ENCODE results near the gene TFRC. TPM values are rescaled to one million over a fixed set of nuclear protein-coding genes. Genes with fewer than 3 reads are reported as not detected.

TFRC gene
- polyA plus RNA-seq, 3 donors: 6.6 to 43.1 (median 7.9) TPM

GRCh38 chr3:196049653-196050052 is 32.2 kb downstream of the TFRC start:
- Mint-ChIP-seq H3K36me3 (peaks cover 59 to 86% of the 10 kb centered on the region in 2 donors), H3K27me3 (ENCODE audit: low read depth in 3 of 3) (peaks cover 0 to 3% (median 1%) of the 10 kb centered on the region in 3 donors), H3K4me1 (peaks cover 1% of the 10 kb centered on the region), H3K9me3 (peaks cover 0 to 11% (median 6%) of the 10 kb centered on the region in 7 donors), H3K27ac (no peak overlapping the region), H3K4me3 (no peak overlapping the region)
- Histone ChIP-seq H3K36me3 (replicated peaks in 1 of 2; ENCODE audit: control insufficient read depth in 1 of 2, insufficient read depth in 2 of 2, low read length in 2 of 2) (peaks cover 58 to 74% of the 10 kb centered on the region in 2 donors), H2AFZ (ENCODE audit: insufficient read depth, low read depth, low read length, poor library complexity, severe bottlenecking) (no peak overlapping the region), H3K4me3 (replicated peaks in 1 of 3; ENCODE audit: low read depth in 2 of 3, low read length in 3 of 3) (no peak overlapping the region), H3K4me2 (replicated peaks; ENCODE audit: extremely low read depth, low read length, poor library complexity, severe bottlenecking) (no peak overlapping the region), H3K27ac (ENCODE audit: low read depth in 1 of 2, low read length in 2 of 2) (no peak overlapping the region), H4K20me1 (ENCODE audit: insufficient read depth, low read length) (no peaks in the 10 kb centered on the region), H3K27me3 (ENCODE audit: control insufficient read depth in 2 of 2, insufficient read depth in 2 of 2, low read length in 2 of 2) (no peaks in the 10 kb centered on the region), H3K4me1 (ENCODE audit: control insufficient read depth in 1 of 2, insufficient read depth in 2 of 2, low read length in 2 of 2) (no peaks in the 10 kb centered on the region), H3K79me2 (ENCODE audit: insufficient read depth, low read length) (peaks cover 3% of the 10 kb centered on the region), H3K9ac (ENCODE audit: insufficient read depth, low read length, poor library complexity, severe bottlenecking) (no peak overlapping the region), H3K9me3 (replicated peaks in 1 of 2; ENCODE audit: control insufficient read depth in 1 of 2, insufficient read depth in 1 of 2, low read length in 2 of 2) (peaks cover 0 to 6% of the 10 kb centered on the region in 2 donors)
- intact Hi-C loops (cut with micrococcal nuclease): no loop called here
- no peak for DNase-seq
- no peak for TF ChIP-seq CTCF (IDR thresholded peaks at IDR 0.05)
- 86% methylated on average over 8 of the region's 11 CpGs for WGBS (ENCODE audit: insufficient coverage)

- WGBS (ENCODE audit: insufficient coverage): no CpG with 5 or more reads among the region's 9 CpGs
- Mint-ChIP-seq H3K27me3 (ENCODE audit: low read depth in 3 of 3) (peaks cover 0 to 3% (median under 1%) of the 10 kb centered on the region in 3 donors), H3K4me3 (no peak overlapping the region), H3K36me3 (peaks cover 58 to 85% of the 10 kb centered on the region in 2 donors), H3K27ac (peak overlapping the region in 1 of 7 donors; percentile 1), H3K9me3 (peaks cover 2 to 13% (median 6%) of the 10 kb centered on the region in 7 donors), H3K4me1 (peaks cover 1% of the 10 kb centered on the region)
- Histone ChIP-seq H3K36me3 (replicated peaks in 1 of 2; ENCODE audit: control insufficient read depth in 1 of 2, insufficient read depth in 2 of 2, low read length in 2 of 2) (peaks cover 54 to 69% of the 10 kb centered on the region in 2 donors), H3K9ac (ENCODE audit: insufficient read depth, low read length, poor library complexity, severe bottlenecking) (no peak overlapping the region), H3K79me2 (ENCODE audit: insufficient read depth, low read length) (no peaks in the 10 kb centered on the region), H3K27ac (ENCODE audit: low read depth in 1 of 2, low read length in 2 of 2) (no peak overlapping the region), H3K4me2 (replicated peaks; ENCODE audit: extremely low read depth, low read length, poor library complexity, severe bottlenecking) (no peak overlapping the region), H3K27me3 (ENCODE audit: control insufficient read depth in 2 of 2, insufficient read depth in 2 of 2, low read length in 2 of 2) (no peaks in the 10 kb centered on the region), H3K4me1 (ENCODE audit: control insufficient read depth in 1 of 2, insufficient read depth in 2 of 2, low read length in 2 of 2) (no peaks in the 10 kb centered on the region), H2AFZ (ENCODE audit: insufficient read depth, low read depth, low read length, poor library complexity, severe bottlenecking) (no peak overlapping the region), H4K20me1 (ENCODE audit: insufficient read depth, low read length) (no peaks in the 10 kb centered on the region), H3K4me3 (replicated peaks in 1 of 3; ENCODE audit: low read depth in 2 of 3, low read length in 3 of 3) (no peak overlapping the region), H3K9me3 (replicated peaks in 1 of 2; ENCODE audit: control insufficient read depth in 1 of 2, insufficient read depth in 1 of 2, low read length in 2 of 2) (peaks cover 0 to 9% of the 10 kb centered on the region in 2 donors)
- TF ChIP-seq CTCF (IDR thresholded peaks at IDR 0.05): no peak
- intact Hi-C loops (cut with micrococcal nuclease): no loop called here
- no peak for DNase-seq
Observed at GRCh38 chr3:196048922-196049598, 32.8 kb downstream of the TFRC start.
